Gastrocnemius medialis (tissue), 4 donors: ENCODE measurements around the gene ZNF124. TPM values are rescaled to one million over a fixed set of nuclear protein-coding genes. Genes with fewer than 3 reads are reported as not detected.

Source experiments
- ATAC-seq, 2 donors: fragments of 150-250 bp; one replicate each; pipeline ENCODE4 v1.9.1; 2016
- DNase-seq, 2 donors: peaks; one replicate each; pipeline ENCODE4 v3.0.0-alpha.2; 2019
- H3K27ac ChIP-seq, 4 donors: fragments of 200-600 bp; sonication (generic); 1 replicate in 1 of 4; 2 replicates in 3 of 4; pipeline ENCODE4 v1.5.1; 2016 to 2018; ENCODE audit warnings: mild to moderate bottlenecking in 2 of 4, moderate library complexity in 1 of 4
- H3K27me3 ChIP-seq, 3 donors: fragments of 200-600 bp; sonication (generic) in 2 of 3; 1 replicate in 1 of 3; 2 replicates in 2 of 3; pipeline versions ENCODE4 v1.5.1 to v1.6.0; 2016 to 2019; ENCODE audit warnings: mild to moderate bottlenecking in 1 of 3, moderate library complexity in 1 of 3
- H3K36me3 ChIP-seq, 2 donors: fragments of 200-600 bp; sonication (generic) in 1 of 2; one replicate each; pipeline ENCODE4 v1.5.1; 2017 to 2018
- H3K4me1 ChIP-seq, 2 donors: fragments of 200-600 bp; sonication (generic) in 1 of 2; one replicate each; pipeline ENCODE4 v1.5.1; 2016 to 2017; ENCODE audit warnings: mild to moderate bottlenecking in 2 of 2
- H3K4me3 ChIP-seq, 4 donors: fragments of 200-600 bp; sonication (generic) in 3 of 4; 1 replicate in 1 of 4; 2 replicates in 3 of 4; pipeline ENCODE4 v1.5.1; 2016 to 2019; ENCODE audit warnings: mild to moderate bottlenecking in 2 of 4
- H3K9me3 ChIP-seq, 3 donors: fragments of 200-600 bp; sonication (generic) in 2 of 3; 1 replicate in 1 of 3; 2 replicates in 2 of 3; pipeline ENCODE4 v1.5.1; 2016 to 2019
- CTCF ChIP-seq, 5 experiments: fragments of 450-650 bp in 3 of 5; fragments of 200-600 bp in 2 of 5; sonication (generic) in 2 of 5; IDR thresholded peaks in 4 of 5; conservative IDR thresholded peaks in 1 of 5; 1 replicate in 4 of 5; 2 replicates in 1 of 5; pipeline ENCODE4 v1.5.1; 2016 to 2019; ENCODE audit warnings: antibody characterized with exemption in 5 of 5, mild to moderate bottlenecking in 3 of 5, moderate library complexity in 3 of 5
- POLR2A ChIP-seq, 2 donors: fragments of 450-650 bp; IDR thresholded peaks; one replicate each; pipeline ENCODE4 v1.6.1; 2017; ENCODE audit warnings: antibody characterized with exemption in 2 of 2, mild to moderate bottlenecking in 2 of 2, moderate library complexity in 2 of 2
- in situ Hi-C, 4 donors: fragments of 200-750 bp; cut with MboI; loops; one replicate each; pipeline versions ENCODE4 v1.15.0 to v1.8.0; 2017; ENCODE audit warnings: low sequenced_read_pairs in 4 of 4
- intact Hi-C: fragments of 100-400 bp; cut with DNase I; formaldehyde crosslinking; loops from one replicate; pipeline ENCODE4 v1.15.1; 2023; ENCODE audit warnings: low total_unique reads
- total RNA-seq, 4 donors: library from RNA; depleted of rRNA; stranded (reverse); fragments of >200 nt; gene quantifications; one replicate each; pipeline versions ENCODE4 v1.1.0 to v1.2.3, GENCODE V29; 2016

Gene ZNF124
- total RNA-seq, 4 donors from 2014 or later, result 5.4 to 10.3 (median 7.1) TPM

GRCh38 chr1:247212012-247212411 lies 40.2 kb upstream of the ZNF124 start:
- Histone ChIP-seq H3K27ac (no peak overlapping the region), H3K4me3 (no peak overlapping the region), H3K27me3 (no peaks in the 10 kb centered on the region), H3K4me1 (peaks cover 16 to 18% of the 10 kb centered on the region in 2 donors), H3K9me3 (no peaks in the 10 kb centered on the region), H3K36me3 (no peaks in the 10 kb centered on the region)
- in situ Hi-C loops, result no loop called here
- no peak for TF ChIP-seq POLR2A (IDR thresholded peaks at IDR 0.05)
- no peak for TF ChIP-seq CTCF (IDR thresholded peaks at IDR 0.05 in 4 of 5, conservative IDR thresholded peaks at IDR 0.05 in 1 of 5)
- no peak for DNase-seq
- ATAC-seq, result no peak
- intact Hi-C loops, result loop anchor here (5.0 kb wide), 2 partner anchors 45 to 120 kb away; partner anchors contain the start of gene ZNF496

GRCh38 chr1:247211339-247211738 lies 39.5 kb upstream of the ZNF124 start:
- no peaks in the 10 kb centered on the region for H3K27me3 ChIP-seq
- H3K36me3 ChIP-seq, result peaks cover 0 to 3% of the 10 kb centered on the region in 2 donors
- ATAC-seq (no peak), DNase-seq (no peak)
- no peaks in the 10 kb centered on the region for H3K9me3 ChIP-seq
- peaks cover 16 to 18% of the 10 kb centered on the region in 2 donors for H3K4me1 ChIP-seq
- intact Hi-C loops (loop anchor here (2.0 to 5.0 kb wide), 3 partner anchors 44 to 121 kb away; partner anchors contain the start of genes ZNF496 and ZNF669), in situ Hi-C loops (no loop called here)
- H3K4me3 ChIP-seq, result peak overlapping the region in 1 of 4 donors; percentile 73
- peak overlapping the region; percentile 77 to 89 (median 85) for H3K27ac ChIP-seq
- no peak for TF ChIP-seq POLR2A (IDR thresholded peaks at IDR 0.05)
- no peak for TF ChIP-seq CTCF (IDR thresholded peaks at IDR 0.05 in 4 of 5, conservative IDR thresholded peaks at IDR 0.05 in 1 of 5)

DNA sequence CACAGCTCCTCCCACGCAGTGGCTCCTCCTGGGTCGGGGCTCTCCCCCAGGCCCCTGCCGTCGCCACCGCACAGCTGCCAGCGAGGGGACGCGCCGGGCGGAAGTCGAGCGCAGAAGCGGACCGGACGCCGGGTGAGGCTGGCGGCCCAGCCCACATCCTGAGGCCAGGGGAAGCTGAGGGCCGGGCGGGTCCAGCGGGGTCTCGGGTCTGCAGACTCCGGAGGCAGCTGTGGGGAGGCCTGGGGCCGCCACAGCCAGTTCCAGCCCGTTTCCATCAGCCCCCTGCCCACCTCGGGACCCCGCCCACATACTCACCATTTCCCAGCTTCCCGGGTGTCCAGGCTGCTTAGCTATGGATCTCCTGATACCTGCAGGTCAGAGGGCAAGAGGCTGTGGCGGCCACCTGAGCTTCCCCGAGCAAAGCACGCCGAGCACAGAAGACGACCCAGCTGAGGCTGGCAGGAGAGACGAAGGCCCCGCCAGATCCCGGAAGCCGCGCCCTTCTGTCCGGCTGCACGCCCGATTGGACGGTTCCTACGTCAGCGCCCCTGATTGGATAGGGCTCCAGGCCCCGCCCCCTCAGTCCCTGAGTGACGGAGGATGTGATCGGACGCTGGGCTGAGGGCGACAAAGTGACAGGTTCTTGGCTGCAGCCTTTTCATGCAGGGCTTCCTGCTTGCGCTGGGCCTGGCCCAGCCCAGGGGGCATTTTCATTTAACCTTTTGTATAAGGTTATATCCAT lies 38.7 kb upstream of the ZNF124 start:
- TF ChIP-seq CTCF (IDR thresholded peaks at IDR 0.05 in 4 of 5, conservative IDR thresholded peaks at IDR 0.05 in 1 of 5) (no peak), POLR2A (IDR thresholded peaks at IDR 0.05) (peak; percentile 68 to 71)
- H3K4me1 ChIP-seq, result peaks cover 16 to 18% of the 10 kb centered on the region in 2 donors
- DNase-seq, result peak; percentile 96 to 97
- peaks cover 0 to 8% of the 10 kb centered on the region in 2 donors for H3K36me3 ChIP-seq
- H3K27me3 ChIP-seq, result no peaks in the 10 kb centered on the region
- no peaks in the 10 kb centered on the region for H3K9me3 ChIP-seq
- peak overlapping the region; percentile 73 to 98 (median 88) for H3K4me3 ChIP-seq
- ATAC-seq, result peak; percentile 99 to 100
- H3K27ac ChIP-seq, result peak overlapping the region; percentile 77 to 89 (median 85)
- intact Hi-C loops, result loop anchor here (2.0 to 5.0 kb wide), 3 partner anchors 43 to 122 kb away; partner anchors contain the start of genes ZNF496 and ZNF669
- in situ Hi-C loops, result no loop called here

DNA sequence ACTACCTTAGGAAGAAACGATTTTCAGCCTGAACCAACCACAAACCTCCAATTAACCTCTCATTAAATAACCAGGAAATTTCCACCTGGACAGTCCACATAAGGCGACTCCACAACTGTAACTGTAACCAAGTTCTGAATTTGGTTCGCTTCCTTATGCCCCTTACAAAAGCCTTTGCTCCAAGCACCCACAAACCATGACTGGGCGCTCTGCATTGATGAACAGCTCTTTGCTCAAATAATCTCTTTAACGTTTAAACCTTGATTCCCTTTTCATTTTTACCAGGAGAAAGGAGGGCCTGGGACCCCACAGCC lies 38.2 kb upstream of the ZNF124 start:
- intact Hi-C loops, result loop anchor here (2.0 to 5.0 kb wide), 3 partner anchors 43 to 122 kb away; partner anchors contain the start of genes ZNF496 and ZNF669
- peaks cover 16 to 18% of the 10 kb centered on the region in 2 donors for H3K4me1 ChIP-seq
- H3K36me3 ChIP-seq, result peaks cover 0 to 8% of the 10 kb centered on the region in 2 donors
- in situ Hi-C loops, result no loop called here
- H3K27me3 ChIP-seq, result no peaks in the 10 kb centered on the region
- no peak for TF ChIP-seq CTCF (IDR thresholded peaks at IDR 0.05 in 4 of 5, conservative IDR thresholded peaks at IDR 0.05 in 1 of 5)
- no peak for TF ChIP-seq POLR2A (IDR thresholded peaks at IDR 0.05)
- DNase-seq, result no peak
- peak overlapping the region; percentile 77 to 89 (median 85) for H3K27ac ChIP-seq
- no peaks in the 10 kb centered on the region for H3K9me3 ChIP-seq
- peak overlapping the region; percentile 73 to 98 (median 88) for H3K4me3 ChIP-seq
- ATAC-seq, result peak in 1 of 2 donors; percentile 5
